GM18858 (cell line): ENCODE measurements around the gene BRAP.
"Not testable (repeated sequence)": the region's sequence is repeated elsewhere in the genome, so short reads cannot be mapped to it uniquely, and the experiment has no call there.

Source experiments
- ATAC-seq: cut with Tn5 transposase; IDR thresholded peaks from one replicate; pipeline ENCODE4 v1.9.1; 2021; ENCODE audit not compliant: unreplicated experiment

The BRAP gene

DNA sequence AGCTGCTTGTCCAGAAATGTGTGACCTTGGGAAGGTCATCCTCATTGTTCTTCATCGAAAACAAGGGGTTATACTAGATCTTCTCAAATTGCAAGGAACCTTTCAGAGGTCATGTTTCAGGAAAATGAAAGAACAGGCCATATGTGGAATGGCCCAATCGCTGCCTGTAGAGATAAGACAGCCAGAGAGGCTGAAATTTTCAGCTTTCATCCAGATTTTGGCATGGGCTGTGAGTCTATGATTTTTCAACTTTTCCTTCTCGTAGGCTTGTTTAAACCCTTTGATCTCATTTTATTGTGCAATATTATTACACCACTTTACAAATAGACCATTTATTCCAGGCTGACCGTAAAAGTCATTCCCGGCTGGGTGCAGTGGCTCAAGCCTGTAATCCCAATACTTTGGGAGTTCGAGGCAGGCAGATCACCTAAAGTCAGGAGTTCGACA lies 69.6 kb downstream of the BRAP start:
- ATAC-seq = no peak

DNA sequence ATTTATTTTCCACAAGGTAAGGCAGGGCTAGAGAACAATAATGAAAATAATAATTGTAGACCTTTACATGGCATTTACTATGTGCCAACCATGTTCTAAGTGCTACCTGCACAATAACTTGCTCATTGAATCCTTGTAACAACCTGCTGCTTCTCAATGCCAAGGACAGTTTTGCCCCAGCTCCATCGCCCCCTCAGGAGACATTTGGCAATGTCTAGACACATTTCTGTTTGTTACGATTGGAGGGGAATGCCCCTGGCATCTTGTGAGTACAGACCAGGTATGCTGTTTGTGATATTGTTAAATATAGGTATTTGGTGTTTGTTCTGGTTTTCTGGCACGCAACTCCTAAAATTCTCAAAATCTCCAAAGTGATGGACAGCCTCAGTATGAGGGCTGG lies 78.5 kb downstream of the BRAP start:
- no peak for ATAC-seq

DNA sequence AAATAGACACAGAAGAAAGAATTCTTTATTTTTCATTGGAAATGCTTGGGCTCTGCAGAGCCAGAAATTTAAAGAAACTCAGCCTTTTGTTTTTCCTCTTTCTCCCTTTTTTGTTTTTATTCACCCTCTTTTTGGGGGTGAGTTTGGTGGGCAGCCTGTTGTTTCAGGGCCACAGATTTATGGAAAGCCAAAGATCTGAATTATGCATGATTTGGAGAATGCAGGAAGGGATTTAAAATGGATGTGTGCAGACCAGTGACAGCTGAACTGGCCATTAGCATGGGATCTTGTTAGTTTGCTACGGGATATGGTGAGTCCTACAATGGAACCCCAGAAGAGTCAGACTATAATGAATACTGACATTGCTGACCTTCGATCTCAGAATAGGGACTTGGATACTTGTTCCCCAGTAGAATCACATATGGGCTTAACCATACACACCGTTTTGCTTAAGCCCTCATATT lies 79.0 kb downstream of the BRAP start:
- no peak for ATAC-seq

DNA sequence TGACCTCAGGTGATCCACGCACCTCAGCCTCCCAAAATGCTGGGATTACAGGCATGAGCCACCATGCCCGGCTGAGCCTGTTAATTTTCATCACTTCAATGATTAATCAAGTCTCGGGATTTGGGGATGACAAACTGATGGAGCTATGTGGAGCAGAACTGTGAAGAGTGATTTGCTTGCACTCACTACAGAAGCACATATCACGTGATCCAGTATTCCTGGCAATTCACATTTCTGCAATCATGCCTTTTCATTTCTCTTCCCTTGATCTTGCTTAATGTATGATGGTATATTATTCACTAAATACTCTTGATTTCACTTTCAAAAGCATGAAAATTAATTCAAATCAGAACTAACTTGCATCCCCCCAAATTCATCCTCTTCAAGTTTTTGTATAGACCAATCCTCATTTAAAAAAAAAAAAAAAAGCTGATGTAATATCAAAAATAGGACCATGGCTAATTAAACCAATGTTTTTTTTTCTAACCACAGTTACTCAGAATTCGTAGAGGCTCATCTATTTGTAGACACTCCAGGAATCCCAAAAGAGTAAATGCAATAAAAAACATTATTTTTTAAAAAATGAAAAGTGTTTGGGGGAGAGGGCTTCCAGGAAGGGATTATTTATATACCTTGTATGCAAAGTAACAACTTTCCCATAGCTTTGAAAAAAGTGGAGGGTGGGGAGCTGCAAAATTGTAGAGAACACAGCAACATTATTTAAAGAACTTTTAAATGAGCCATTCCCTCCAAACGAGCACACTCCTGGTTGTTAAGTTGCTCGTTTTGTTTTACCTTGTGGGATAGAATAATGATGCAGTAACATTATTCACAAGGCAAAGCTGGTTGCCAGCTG lies 79.6 kb downstream of the BRAP start:
- ATAC-seq = no peak

DNA sequence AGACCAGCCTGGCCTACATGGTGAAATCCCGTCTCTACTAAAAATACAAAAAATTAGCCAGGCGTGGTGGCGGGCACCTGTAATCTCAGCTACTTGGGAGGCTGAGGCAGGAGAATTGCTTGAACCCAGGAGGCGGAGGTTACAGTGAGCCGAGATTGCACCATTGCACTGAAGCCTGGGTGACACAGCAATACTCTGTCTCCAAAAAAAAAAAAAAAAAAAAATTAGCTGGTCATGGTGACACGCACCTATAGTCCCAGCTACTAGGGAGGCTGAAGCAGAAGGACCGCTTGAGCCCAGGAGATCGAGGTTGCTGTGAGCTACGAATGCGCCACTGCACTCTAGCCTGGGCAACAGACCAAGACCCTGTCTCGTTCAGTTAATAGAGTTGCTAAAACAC lies 82.9 kb downstream of the BRAP start:
- not testable (repeated sequence) for ATAC-seq

DNA sequence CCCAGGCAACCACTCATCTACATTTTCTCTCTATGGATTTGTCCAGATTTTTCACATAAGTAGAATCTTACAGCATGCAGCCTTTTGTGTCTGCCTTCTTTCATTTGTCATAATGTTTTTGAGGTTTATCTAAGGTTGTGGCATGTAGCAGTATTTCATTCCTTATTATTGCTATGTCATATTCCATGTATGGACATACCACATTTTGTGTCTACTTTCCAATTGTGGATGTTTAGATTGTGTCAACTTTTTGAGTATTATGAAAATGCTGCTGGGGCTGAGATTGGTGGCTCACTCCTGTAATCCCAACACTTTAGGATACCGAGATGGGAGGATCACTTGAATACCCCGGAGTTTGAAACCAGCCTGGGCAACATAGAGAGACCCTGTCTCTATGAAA lies 83.4 kb downstream of the BRAP start:
- ATAC-seq = no peak

DNA sequence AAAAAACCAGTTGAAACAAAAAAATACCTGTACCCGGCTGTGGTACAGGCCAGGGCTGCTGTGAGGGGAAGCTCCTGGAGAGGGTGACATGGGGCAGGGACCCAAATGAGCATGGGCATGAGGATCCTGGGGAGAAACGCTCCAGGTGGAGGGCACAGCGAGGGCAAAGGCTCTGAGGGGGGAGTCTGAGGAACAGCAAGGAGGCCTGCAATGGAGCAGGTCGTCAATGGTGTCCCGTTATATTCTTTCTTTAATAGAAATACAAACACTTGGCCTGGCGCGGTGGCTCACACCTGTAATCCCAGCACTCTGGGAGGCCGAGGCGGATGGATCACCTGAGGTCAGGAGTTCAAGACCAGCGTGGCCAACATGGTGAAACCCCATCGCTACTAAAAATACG lies 84.8 kb downstream of the BRAP start:
- not testable (repeated sequence) for ATAC-seq

DNA sequence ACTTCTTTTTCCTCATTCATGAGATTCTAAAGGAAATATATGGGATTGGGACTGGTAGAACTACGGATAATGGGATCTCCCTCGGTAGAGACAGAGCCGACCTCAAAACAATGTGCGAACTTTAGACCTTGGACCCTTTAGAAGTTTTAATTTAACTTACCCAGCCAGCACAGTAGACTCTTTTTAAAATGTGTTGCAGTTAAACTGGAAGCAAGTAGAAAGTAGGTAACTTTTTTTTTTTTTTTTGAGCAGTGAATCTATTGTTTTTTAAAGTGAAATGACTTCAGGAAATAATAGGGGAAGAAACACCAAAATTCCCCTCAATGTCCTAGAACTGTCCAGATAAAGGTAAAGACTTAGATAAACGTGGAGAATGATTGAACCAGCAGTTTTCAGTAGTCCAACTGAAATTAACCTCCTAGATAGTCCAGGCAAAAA lies 85.5 kb downstream of the BRAP start:
- no peak for ATAC-seq

DNA sequence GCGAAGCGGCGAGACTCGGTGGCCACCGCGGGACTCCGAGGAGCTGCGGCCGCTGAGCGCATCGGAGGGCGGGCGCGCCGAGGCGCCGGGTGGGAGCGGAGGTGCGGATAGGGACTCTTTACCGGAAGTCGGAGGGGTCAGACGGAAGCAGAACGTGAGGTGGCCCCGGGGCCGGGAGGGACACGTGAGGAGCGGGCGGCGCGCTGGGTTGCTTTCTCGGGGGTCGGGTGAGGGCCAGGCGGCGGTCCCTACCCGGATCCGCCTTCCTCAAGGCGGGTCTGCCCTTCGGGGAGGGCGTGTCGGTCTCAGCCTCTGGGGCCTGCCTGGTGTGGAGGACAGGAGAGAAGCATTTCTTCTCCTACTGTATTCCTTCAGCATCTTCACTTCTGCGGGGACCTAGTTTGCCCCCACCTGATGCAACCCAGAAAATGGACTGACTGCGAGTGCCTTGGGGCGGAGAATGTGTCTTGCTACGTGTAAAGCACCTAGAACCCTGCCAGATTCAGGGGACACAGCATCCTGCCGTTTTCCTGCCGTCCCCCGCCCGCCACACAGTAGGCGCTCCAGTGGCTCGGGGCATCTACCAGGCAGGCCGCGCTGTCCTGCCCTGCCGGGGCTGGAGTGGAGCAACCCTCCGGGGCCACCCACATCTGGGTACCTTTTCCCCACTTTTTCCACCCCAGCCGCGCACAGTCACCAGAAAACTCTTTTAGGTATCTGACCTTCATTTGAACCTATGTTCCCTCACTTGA lies 86.1 kb downstream of the BRAP start:
- ATAC-seq = peak; percentile 48

DNA sequence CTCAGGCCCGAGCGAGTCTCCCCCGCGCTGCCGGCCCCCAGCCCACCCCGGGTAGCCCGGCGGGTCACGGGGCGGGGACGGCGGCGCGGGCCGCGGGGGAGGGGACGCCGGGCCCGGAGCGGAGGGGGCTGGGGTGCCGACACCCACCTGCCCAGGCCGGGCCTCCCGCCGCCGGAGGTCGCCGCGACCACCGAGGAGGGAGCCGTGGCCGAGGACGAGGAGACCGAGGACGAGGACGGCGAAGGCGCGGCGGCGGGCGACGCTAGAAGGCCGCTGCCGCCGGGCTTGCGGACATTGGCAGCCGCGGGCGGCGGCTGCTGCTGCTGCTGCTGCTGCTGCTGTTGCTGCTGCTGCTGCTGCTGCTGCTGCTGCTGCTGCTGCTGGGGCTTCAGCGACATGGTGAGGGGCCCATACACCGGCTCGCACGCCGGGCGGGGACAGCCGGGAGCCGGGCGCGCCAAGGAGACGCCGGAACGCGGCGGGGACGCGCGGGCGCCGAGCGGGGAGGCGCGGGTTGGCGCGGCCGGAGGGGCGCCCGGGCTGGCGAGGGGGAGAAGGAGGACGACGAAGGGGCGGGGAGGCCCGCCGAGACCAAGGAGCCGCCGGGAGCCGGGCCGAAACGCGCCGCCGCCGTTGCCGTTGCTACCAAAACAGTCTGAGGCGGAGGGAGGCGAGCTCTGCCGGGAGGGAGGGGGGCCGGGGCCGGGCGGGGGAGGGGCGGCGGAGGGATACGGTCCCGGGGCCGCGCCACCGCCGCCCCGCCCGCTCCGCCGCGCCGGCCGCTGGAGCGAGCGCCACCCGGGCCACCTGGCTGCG lies 86.9 kb downstream of the BRAP start, which contains the start of gene ATXN2:
ATXN2 (minus strand) TSS at position 679 of the 816 bp plus-strand sequence; CDS start at position 398, 281 bp downstream.
- peak; percentile 33 for ATAC-seq

DNA sequence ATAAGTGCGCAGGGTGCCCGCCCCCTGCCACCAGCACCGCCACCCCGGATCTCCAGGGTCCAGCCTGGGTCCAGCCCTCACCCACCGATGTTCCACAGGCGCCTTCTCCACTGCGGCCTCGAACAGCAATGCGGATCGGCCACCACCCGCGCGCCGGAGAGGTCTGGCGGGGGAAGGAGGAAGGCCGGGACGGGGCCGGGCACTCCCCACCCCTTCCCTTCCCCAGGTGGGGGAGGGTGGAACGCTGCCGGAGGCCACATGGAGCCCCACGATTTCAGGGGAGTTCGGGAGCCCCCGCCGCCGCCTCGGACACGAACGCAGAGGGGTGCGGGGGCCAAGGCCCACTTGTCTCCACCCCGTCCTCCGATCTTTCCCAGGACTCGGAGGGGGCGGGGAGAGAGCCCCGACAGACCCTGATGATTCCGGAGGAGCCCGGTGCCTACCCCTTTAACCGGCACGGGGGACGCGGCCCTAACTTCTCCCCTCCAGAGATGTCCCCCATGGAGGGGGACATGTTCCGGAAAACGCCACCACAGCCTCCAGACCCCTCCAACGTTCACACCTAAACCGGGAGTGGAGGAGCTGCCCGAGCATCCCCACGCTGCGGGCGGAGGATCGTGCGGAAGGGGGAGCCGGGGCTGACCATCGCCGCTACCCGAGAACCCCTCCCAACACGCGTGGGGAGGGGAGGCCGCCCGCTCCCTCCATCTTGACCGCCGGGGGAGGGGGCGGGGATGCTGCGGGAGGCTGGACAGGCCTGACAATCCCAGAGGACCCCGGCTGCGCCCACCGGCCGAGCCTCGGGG lies 87.7 kb downstream of the BRAP start:
- ATAC-seq = no peak

DNA sequence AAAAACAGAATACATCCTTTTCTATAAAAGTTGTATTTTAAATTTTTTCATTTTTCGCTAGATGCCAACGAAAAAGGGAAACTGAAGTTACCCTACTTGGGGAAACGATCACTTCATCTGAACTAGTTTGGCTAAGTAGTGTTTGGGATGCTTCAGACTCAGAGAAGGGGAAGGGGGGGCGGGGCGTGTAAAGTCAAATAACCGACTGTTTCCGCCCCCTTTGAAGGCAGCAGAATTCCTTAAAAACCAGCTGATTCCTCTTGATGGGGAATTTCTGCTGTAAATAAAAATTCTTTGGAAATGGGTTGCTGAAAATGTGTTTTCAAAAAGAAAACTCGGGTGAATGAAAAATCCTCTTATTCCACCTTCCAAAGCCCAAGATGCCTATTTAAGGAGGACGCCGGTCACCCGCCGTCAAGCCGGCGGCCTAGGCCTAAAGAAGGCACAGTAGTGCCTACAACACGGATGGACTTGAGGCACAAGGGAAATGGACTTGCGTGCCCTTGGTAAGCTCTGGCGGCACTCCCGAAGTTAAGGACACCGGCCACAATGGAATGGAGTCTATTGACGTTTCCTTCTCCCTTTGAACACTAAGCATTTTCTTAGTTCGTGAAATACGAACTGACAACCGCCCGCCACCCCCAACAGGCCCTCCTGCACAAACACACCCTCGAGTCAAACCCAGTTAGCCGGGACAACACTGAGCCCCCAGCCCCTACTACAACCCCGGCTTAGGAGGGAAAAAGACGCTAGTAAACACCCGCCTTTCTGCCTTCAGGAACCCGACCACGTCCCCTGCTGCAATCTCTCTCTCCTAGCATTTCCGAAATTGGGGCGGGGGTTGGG lies 88.5 kb downstream of the BRAP start:
- ATAC-seq = no peak

DNA sequence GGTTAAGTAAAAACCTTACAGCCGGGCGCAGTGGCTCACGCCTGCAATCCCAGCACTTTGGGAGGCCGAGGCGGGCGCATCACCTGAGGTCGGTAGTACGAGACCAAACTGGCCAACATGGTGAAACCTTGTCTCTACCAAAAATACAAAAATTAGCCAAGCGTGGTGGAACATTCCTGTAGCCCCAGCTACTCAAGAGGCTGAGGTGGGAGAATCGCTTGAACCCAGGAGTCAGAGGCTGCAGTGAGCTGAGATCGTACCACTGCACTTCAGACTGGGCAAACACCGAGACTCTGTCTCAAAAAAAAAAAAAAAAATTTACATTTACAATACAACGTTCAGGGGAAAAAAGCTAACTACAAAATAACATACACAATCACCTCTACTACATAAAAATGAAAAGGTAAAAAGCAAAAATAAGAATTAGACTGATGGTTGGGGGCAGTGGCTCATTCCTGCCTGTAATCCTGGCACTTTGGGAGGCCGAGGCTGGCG lies 90.4 kb downstream of the BRAP start:
- not testable (repeated sequence) for ATAC-seq
